Gastrocnemius medialis (tissue), 4 donors: ENCODE data around the gene PCSK6. TPM values are rescaled to one million over a fixed set of nuclear protein-coding genes. Genes with fewer than 3 reads are reported as not detected.

Experiments used
- ATAC-seq, 2 donors: fragments of 150-250 bp; one replicate each; pipeline ENCODE4 v1.9.1; 2016
- DNase-seq, 2 donors: peaks; one replicate each; pipeline ENCODE4 v3.0.0-alpha.2; 2019
- H3K27ac ChIP-seq, 4 donors: fragments of 200-600 bp; sonication (generic); 1 replicate in 1 of 4; 2 replicates in 3 of 4; pipeline ENCODE4 v1.5.1; 2016 to 2018; ENCODE audit warnings: mild to moderate bottlenecking in 2 of 4, moderate library complexity in 1 of 4
- H3K27me3 ChIP-seq, 3 donors: fragments of 200-600 bp; sonication (generic) in 2 of 3; 1 replicate in 1 of 3; 2 replicates in 2 of 3; pipeline versions ENCODE4 v1.5.1 to v1.6.0; 2016 to 2019; ENCODE audit warnings: mild to moderate bottlenecking in 1 of 3, moderate library complexity in 1 of 3
- H3K36me3 ChIP-seq, 2 donors: fragments of 200-600 bp; sonication (generic) in 1 of 2; one replicate each; pipeline ENCODE4 v1.5.1; 2017 to 2018
- H3K4me1 ChIP-seq, 2 donors: fragments of 200-600 bp; sonication (generic) in 1 of 2; one replicate each; pipeline ENCODE4 v1.5.1; 2016 to 2017; ENCODE audit warnings: mild to moderate bottlenecking in 2 of 2
- H3K4me3 ChIP-seq, 4 donors: fragments of 200-600 bp; sonication (generic) in 3 of 4; 1 replicate in 1 of 4; 2 replicates in 3 of 4; pipeline ENCODE4 v1.5.1; 2016 to 2019; ENCODE audit warnings: mild to moderate bottlenecking in 2 of 4
- H3K9me3 ChIP-seq, 3 donors: fragments of 200-600 bp; sonication (generic) in 2 of 3; 1 replicate in 1 of 3; 2 replicates in 2 of 3; pipeline ENCODE4 v1.5.1; 2016 to 2019
- CTCF ChIP-seq, 5 experiments: fragments of 450-650 bp in 3 of 5; fragments of 200-600 bp in 2 of 5; sonication (generic) in 2 of 5; IDR thresholded peaks in 4 of 5; conservative IDR thresholded peaks in 1 of 5; 1 replicate in 4 of 5; 2 replicates in 1 of 5; pipeline ENCODE4 v1.5.1; 2016 to 2019; ENCODE audit warnings: antibody characterized with exemption in 5 of 5, mild to moderate bottlenecking in 3 of 5, moderate library complexity in 3 of 5
- POLR2A ChIP-seq, 2 donors: fragments of 450-650 bp; IDR thresholded peaks; one replicate each; pipeline ENCODE4 v1.6.1; 2017; ENCODE audit warnings: antibody characterized with exemption in 2 of 2, mild to moderate bottlenecking in 2 of 2, moderate library complexity in 2 of 2
- in situ Hi-C, 4 donors: fragments of 200-750 bp; cut with MboI; loops; one replicate each; pipeline versions ENCODE4 v1.15.0 to v1.8.0; 2017; ENCODE audit warnings: low sequenced_read_pairs in 4 of 4
- intact Hi-C: fragments of 100-400 bp; cut with DNase I; formaldehyde crosslinking; loops from one replicate; pipeline ENCODE4 v1.15.1; 2023; ENCODE audit warnings: low total_unique reads
- total RNA-seq, 4 donors: library from RNA; depleted of rRNA; stranded (reverse); fragments of >200 nt; gene quantifications; one replicate each; pipeline versions ENCODE4 v1.1.0 to v1.2.3, GENCODE V29; 2016

Gene PCSK6
- total RNA-seq, 4 donors from 2014 or later = 12.8 to 46.0 (median 23.6) TPM

DNA sequence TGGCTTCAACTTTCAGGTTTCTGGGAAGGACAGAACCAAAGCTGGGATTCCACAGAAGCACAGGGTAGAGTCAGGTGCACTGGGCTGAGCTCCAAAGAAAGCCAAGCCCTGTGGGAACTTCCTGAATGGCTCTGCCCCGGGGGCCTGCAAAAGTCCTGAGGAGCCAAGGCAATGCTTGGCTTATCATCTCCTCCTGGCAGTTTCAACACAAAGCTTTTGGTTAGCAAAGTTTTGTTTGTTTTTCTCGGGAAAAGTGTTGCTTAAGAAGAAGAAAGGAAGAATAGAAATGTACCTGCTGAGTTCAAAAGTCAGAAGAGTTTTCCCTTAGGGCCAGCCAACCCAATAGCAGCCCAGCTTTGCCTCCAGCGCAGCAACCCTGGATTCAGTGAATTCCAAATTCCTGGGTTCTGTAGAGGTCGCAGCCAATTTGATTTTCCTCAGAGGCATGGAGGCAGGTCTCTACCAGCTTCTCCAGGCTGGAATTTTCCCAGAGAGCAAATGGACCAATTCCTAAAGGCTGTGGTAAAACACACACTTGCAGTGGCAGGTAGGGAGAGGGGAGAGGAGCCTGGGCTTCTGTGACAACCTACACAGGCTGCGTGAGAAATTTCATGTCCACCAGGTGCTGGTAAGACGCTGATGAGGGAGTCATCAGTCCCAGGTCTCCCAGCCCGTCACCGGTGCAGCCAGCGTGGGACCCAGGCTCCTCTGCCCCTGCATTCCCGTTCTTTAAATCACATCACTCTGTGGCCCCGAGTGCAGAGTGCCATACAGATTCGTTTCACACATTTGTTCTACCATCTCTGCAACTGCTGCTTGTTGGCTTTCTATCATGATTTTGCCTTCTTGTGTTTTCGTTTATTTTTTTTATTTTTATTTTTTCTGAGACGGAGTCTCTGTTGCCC lies 140.2 kb downstream of the PCSK6 start:
- in situ Hi-C loops (no loop called here), intact Hi-C loops (no loop called here)
- ATAC-seq (peak; percentile 38 to 41), DNase-seq (no peak)
- peaks cover 0 to 3% of the 10 kb centered on the region in 2 donors for H3K4me1 ChIP-seq
- no peak for TF ChIP-seq POLR2A (IDR thresholded peaks at IDR 0.05)
- no peak for TF ChIP-seq CTCF (IDR thresholded peaks at IDR 0.05 in 4 of 5, conservative IDR thresholded peaks at IDR 0.05 in 1 of 5)
- no peaks in the 10 kb centered on the region for H3K27me3 ChIP-seq
- peak overlapping the region in 1 of 4 donors; percentile 9 for H3K27ac ChIP-seq
- H3K36me3 ChIP-seq = no peaks in the 10 kb centered on the region
- H3K4me3 ChIP-seq = no peak overlapping the region
- no peaks in the 10 kb centered on the region for H3K9me3 ChIP-seq

DNA sequence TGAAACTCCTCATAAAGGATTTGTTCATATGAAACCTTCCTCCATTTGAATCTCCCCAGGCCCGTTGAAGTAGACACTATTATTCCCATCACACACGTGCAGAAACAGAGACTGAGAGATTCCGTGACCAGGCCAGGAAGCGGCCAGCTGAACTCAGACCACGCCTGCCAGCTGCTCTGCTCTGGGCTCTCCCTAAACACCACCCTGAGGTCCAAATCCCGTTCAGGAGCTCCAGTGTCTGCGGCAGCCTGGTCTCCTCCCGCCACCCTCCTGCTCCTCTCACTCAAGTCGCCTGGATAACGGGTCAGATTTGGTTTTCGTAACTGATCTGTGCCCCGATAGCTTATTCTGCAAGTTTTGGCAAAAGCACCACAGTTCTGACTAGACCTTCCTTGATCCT lies 140.9 kb downstream of the PCSK6 start:
- no peaks in the 10 kb centered on the region for H3K36me3 ChIP-seq
- intact Hi-C loops = no loop called here
- H3K9me3 ChIP-seq = no peaks in the 10 kb centered on the region
- H3K4me3 ChIP-seq = no peak overlapping the region
- H3K4me1 ChIP-seq = peaks cover 0 to 3% of the 10 kb centered on the region in 2 donors
- no peak for TF ChIP-seq CTCF (IDR thresholded peaks at IDR 0.05 in 4 of 5, conservative IDR thresholded peaks at IDR 0.05 in 1 of 5)
- no peak for TF ChIP-seq POLR2A (IDR thresholded peaks at IDR 0.05)
- H3K27ac ChIP-seq = peak overlapping the region in 1 of 4 donors; percentile 9
- H3K27me3 ChIP-seq = no peaks in the 10 kb centered on the region
- ATAC-seq = peak; percentile 25 to 41
- in situ Hi-C loops = no loop called here
- DNase-seq = no peak

DNA sequence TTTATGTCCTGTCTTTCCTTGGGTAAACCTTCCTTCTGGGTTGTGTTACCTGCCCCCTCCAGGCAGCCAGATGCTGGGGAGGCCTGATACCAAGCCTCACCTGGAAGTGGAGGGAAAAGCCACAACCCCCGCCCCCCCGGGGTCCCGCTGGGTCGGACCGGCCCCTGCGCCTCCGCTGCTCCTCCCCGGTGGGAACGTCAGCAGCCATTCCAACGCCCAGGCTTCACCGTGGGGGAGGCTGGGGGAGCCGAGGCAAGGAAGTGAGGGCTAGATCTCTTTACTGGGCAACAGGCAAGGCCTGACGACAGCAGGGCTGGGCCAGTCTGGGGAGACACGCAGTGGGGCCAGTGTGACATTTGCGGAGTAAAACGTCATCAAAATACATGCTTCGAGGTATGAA lies 141.5 kb downstream of the PCSK6 start:
- Histone ChIP-seq H3K9me3 (no peaks in the 10 kb centered on the region), H3K27ac (no peak overlapping the region), H3K4me1 (peaks cover 0 to 3% of the 10 kb centered on the region in 2 donors), H3K36me3 (no peaks in the 10 kb centered on the region), H3K4me3 (no peak overlapping the region), H3K27me3 (no peaks in the 10 kb centered on the region)
- intact Hi-C loops (no loop called here), in situ Hi-C loops (no loop called here)
- TF ChIP-seq CTCF (IDR thresholded peaks at IDR 0.05 in 4 of 5, conservative IDR thresholded peaks at IDR 0.05 in 1 of 5) = no peak
- TF ChIP-seq POLR2A (IDR thresholded peaks at IDR 0.05) = no peak
- ATAC-seq = no peak
- no peak for DNase-seq

- Histone ChIP-seq H3K9me3 (no peaks in the 10 kb centered on the region), H3K4me3 (no peak overlapping the region), H3K27ac (no peak overlapping the region), H3K4me1 (peaks cover 0 to 3% of the 10 kb centered on the region in 2 donors), H3K36me3 (no peaks in the 10 kb centered on the region), H3K27me3 (no peaks in the 10 kb centered on the region)
- intact Hi-C loops = no loop called here
- TF ChIP-seq POLR2A (IDR thresholded peaks at IDR 0.05) = no peak
- no peak for TF ChIP-seq CTCF (IDR thresholded peaks at IDR 0.05 in 4 of 5, conservative IDR thresholded peaks at IDR 0.05 in 1 of 5)
- ATAC-seq = peak in 1 of 2 donors; percentile 44
- no peak for DNase-seq
- in situ Hi-C loops = no loop called here
These were observed 142.1 kb downstream of the PCSK6 start for GRCh38 chr15:101347454-101347853.
